Caco-2 (cell line): Measurements from ENCODE around the gene CEP41. TPM values are rescaled to one million over a fixed set of nuclear protein-coding genes. Genes with fewer than 3 reads are reported as not detected.

Experiments used
- BruUV-seq: library from RNA; stranded (reverse); fragments of 400-500 nt; replicated peaks from 2 replicates; lab custom pipeline; 2021; lab: Mats Ljungman, UMichigan
- CTCF ChIA-PET: fragments of 300-600 bp; sonication (Branson Sonifier 250); formaldehyde crosslinking; loops from one replicate; lab custom pipeline; 2022; ENCODE audit warnings: antibody characterized with exemption; lab: Charles Lee
- POLR2A ChIA-PET: fragments of 300-600 bp; sonication (Branson Sonifier 250); formaldehyde crosslinking; loops from one replicate; lab custom pipeline; 2022; ENCODE audit warnings: antibody characterized with exemption; lab: Charles Lee
- DNase-seq, 2 experiments: peaks; one replicate each; pipeline versions ENCODE4 v3.0.0 to v3.0.0-alpha.2; 2020 to 2022
- H3K27me3 ChIP-seq: replicated peaks from 2 replicates; pipeline ENCODE4 v1.6.0; 2011; ENCODE audit warnings: low read length; ENCODE audit not compliant: control insufficient read depth, insufficient read depth
- H3K36me3 ChIP-seq: 2 replicates; pipeline ENCODE4 v1.5.1; 2011; ENCODE audit warnings: low read length; ENCODE audit not compliant: control insufficient read depth, insufficient read depth
- H3K4me1 ChIP-seq: fragments of 250-450 bp; sonication (Bioruptor Pico); 2 replicates; pipeline ENCODE4 v1.5.1; 2020; ENCODE audit warnings: mild to moderate bottlenecking
- H3K4me3 ChIP-seq: 2 replicates; pipeline ENCODE4 v1.5.1; 2011; ENCODE audit warnings: low read depth, mild to moderate bottlenecking, control low read depth, low read length
- H3K9me3 ChIP-seq: fragments of 250-450 bp; sonication (Bioruptor Pico); 2 replicates; pipeline ENCODE4 v1.5.1; 2020; ENCODE audit warnings: mild to moderate bottlenecking, moderate library complexity
- H3K27ac Mint-ChIP-seq: one replicate; pipeline ENCODE4 v1.8.0; 2022; ENCODE audit warnings: mixed read lengths; ENCODE audit not compliant: unreplicated experiment
- H3K27me3 Mint-ChIP-seq: one replicate; pipeline ENCODE4 v1.8.0; 2022; ENCODE audit warnings: mixed read lengths; ENCODE audit not compliant: insufficient read depth, unreplicated experiment
- H3K36me3 Mint-ChIP-seq: one replicate; pipeline ENCODE4 v1.8.0; 2022; ENCODE audit warnings: mild to moderate bottlenecking, mixed read lengths; ENCODE audit not compliant: insufficient read depth, unreplicated experiment
- H3K4me1 Mint-ChIP-seq: one replicate; pipeline ENCODE4 v1.8.0; 2022; ENCODE audit warnings: low read depth, mixed read lengths; ENCODE audit not compliant: unreplicated experiment
- H3K4me3 Mint-ChIP-seq: one replicate; pipeline ENCODE4 v1.8.0; 2022; ENCODE audit warnings: mild to moderate bottlenecking, moderate library complexity, mixed read lengths; ENCODE audit not compliant: unreplicated experiment
- H3K9me3 Mint-ChIP-seq: one replicate; pipeline ENCODE4 v1.8.0; 2022; ENCODE audit warnings: mixed read lengths; ENCODE audit not compliant: unreplicated experiment
- intact Hi-C: fragments of 100-400 bp; cut with micrococcal nuclease; formaldehyde crosslinking; loops from one replicate; pipeline ENCODE4 v1.10.0; 2022; ENCODE audit not compliant: unreplicated experiment
- total RNA-seq: library from RNA; stranded (reverse); gene quantifications from 2 replicates; pipeline ENCODE4 v1.2.3, GENCODE V29; 2022
- TF ChIP-seq, protein P1 (sequence below), 2 experiments: fragments of 200-600 bp in 1 of 2; IDR thresholded peaks; 1 replicate in 1 of 2; 2 replicates in 1 of 2; pipeline versions ENCODE4 v1.5.1 to v1.8.0; 2011 to 2022; ENCODE audit warnings: antibody characterized with exemption in 1 of 2, control low read depth in 1 of 2, inconsistent platforms in 1 of 2, low read depth in 1 of 2, low read length in 1 of 2, mild to moderate bottlenecking in 1 of 2, moderate library complexity in 1 of 2; ENCODE audit not compliant: insufficient read depth in 1 of 2, severe bottlenecking in 1 of 2, unreplicated experiment in 1 of 2

Gene CEP41
- total RNA-seq, 1 experiment from 2014 or later: 14.9 TPM

DNA sequence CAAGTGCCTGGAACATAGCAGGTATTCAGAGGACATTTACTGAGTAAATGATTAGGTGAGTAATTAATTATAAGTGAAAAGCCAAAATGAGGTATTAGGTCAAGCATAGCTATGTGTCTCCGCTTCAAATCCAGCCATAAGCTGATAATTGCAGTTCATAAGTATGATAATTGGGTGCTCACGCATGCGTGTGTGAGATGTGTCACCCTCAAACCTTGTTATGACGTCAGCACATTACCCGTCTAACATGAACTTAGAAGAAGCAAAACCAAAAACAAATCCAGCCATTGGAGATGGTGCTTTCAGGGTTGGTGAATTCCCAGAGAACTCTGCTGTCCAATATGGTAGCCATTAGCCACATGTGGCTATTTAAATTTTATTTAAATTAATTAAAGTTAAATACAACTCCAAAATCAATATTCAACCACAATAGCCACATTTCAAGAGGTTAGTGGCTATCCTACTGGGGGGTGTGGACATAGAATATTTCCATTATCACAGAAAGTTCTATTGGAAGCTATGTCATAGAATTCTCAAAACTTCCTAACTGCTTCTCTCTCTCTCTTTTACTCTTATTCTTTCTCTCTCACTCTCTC is 96.4 kb downstream of the CEP41 start, which contains the start of gene CPA5:
TSS of gene CPA5 (plus strand) at position 546 of the 596 bp plus-strand sequence. CDS start 1,670 bp downstream, outside the sequence.
- Mint-ChIP-seq H3K9me3 (no peaks in the 10 kb centered on the region), H3K27me3 (no peaks in the 10 kb centered on the region), H3K36me3 (no peaks in the 10 kb centered on the region), H3K4me3 (no peak within 1 kb of the TSS), H3K4me1 (peaks cover 18% of the 10 kb centered on the region), H3K27ac (no peak within 1 kb of the TSS)
- Histone ChIP-seq H3K27me3 (no peaks in the 10 kb centered on the region), H3K9me3 (peaks cover 7% of the 10 kb centered on the region; the same call in 1 of the 2 replicates), H3K36me3 (no peaks in the 10 kb centered on the region), H3K4me3 (no peak within 1 kb of the TSS), H3K4me1 (peaks cover 20% of the 10 kb centered on the region; the same call in 1 of the 2 replicates)
- POLR2A ChIA-PET: no interaction called here
- TF ChIP-seq, protein P1, sequence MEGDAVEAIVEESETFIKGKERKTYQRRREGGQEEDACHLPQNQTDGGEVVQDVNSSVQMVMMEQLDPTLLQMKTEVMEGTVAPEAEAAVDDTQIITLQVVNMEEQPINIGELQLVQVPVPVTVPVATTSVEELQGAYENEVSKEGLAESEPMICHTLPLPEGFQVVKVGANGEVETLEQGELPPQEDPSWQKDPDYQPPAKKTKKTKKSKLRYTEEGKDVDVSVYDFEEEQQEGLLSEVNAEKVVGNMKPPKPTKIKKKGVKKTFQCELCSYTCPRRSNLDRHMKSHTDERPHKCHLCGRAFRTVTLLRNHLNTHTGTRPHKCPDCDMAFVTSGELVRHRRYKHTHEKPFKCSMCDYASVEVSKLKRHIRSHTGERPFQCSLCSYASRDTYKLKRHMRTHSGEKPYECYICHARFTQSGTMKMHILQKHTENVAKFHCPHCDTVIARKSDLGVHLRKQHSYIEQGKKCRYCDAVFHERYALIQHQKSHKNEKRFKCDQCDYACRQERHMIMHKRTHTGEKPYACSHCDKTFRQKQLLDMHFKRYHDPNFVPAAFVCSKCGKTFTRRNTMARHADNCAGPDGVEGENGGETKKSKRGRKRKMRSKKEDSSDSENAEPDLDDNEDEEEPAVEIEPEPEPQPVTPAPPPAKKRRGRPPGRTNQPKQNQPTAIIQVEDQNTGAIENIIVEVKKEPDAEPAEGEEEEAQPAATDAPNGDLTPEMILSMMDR (IDR thresholded peaks at IDR 0.05; ENCODE audit: insufficient read depth in 1 of 2, low read depth in 1 of 2, low read length in 1 of 2, severe bottlenecking in 1 of 2, unreplicated experiment in 1 of 2): no peak
- no TSS peak for BruUV-seq
- CTCF ChIA-PET: no interaction called here
- intact Hi-C loops: no loop called here
- no peak for DNase-seq

Other genes with a start within 250 kb of the CEP41 start
- gene TMEM209, start 235.6 kb downstream of the CEP41 start, total RNA-seq: 32.8 and 34.5 TPM in 2 replicates
- not detected in 2 replicates for gene SSMEM1, start 233.2 kb downstream of the CEP41 start, total RNA-seq
- gene CPA2, start 174.2 kb downstream of the CEP41 start, total RNA-seq: 26.1 and 27.6 TPM in 2 replicates
- gene CPA4, start 147.9 kb downstream of the CEP41 start, total RNA-seq: 0.59 and 0.72 TPM in 2 replicates
- gene CPA5, start 96.2 kb downstream of the CEP41 start, total RNA-seq: not detected in 2 replicates
- not detected in 2 replicates for gene CPA1, start 60.5 kb downstream of the CEP41 start, total RNA-seq
- 270 and 295 TPM in 2 replicates for gene MEST, start 51.1 kb upstream of the CEP41 start, total RNA-seq
- gene COPG2, start 227.7 kb upstream of the CEP41 start, total RNA-seq: 12.7 and 13.9 TPM in 2 replicates
- not detected in 2 replicates for gene TSGA13, start 245.5 kb upstream of the CEP41 start, total RNA-seq